GM21515 (cell line): ENCODE measurements around the gene PASD1.
"Not testable (repeated sequence)": the region's sequence is repeated elsewhere in the genome, so short reads cannot be mapped to it uniquely, and the experiment has no call there.

Experiments used
- ATAC-seq: cut with Tn5 transposase; IDR thresholded peaks from one replicate; pipeline ENCODE4 v1.9.1; 2021; ENCODE audit not compliant: unreplicated experiment

Gene PASD1

GRCh38 chrX:151621422-151621821 lies 57.9 kb downstream of the PASD1 start:
- no peak for ATAC-seq

GRCh38 chrX:151624677-151625076 lies 61.2 kb downstream of the PASD1 start:
- ATAC-seq = no peak

- no peak for ATAC-seq
Measured at GRCh38 chrX:151631822-151632221, 68.3 kb downstream of the PASD1 start.

- ATAC-seq = no peak
Measured at GRCh38 chrX:151633157-151633556, 69.7 kb downstream of the PASD1 start.

GRCh38 chrX:151634937-151635336 lies 71.5 kb downstream of the PASD1 start:
- no peak for ATAC-seq

GRCh38 chrX:151641564-151641963 lies 78.1 kb downstream of the PASD1 start:
- ATAC-seq = no peak

GRCh38 chrX:151675121-151675746 lies 111.8 kb downstream of the PASD1 start:
- no peak for ATAC-seq

GRCh38 chrX:151676196-151676595 lies 112.7 kb downstream of the PASD1 start:
- ATAC-seq = no peak

- ATAC-seq = no peak
Measured at GRCh38 chrX:151679798-151680402, 116.4 kb downstream of the PASD1 start.

GRCh38 chrX:151680805-151681204 lies 117.3 kb downstream of the PASD1 start:
- no peak for ATAC-seq

GRCh38 chrX:151687635-151688034 lies 124.2 kb downstream of the PASD1 start:
- ATAC-seq = no peak

GRCh38 chrX:151688695-151689094 lies 125.2 kb downstream of the PASD1 start:
- ATAC-seq = no peak

GRCh38 chrX:151692825-151693224 lies 129.3 kb downstream of the PASD1 start:
- no peak for ATAC-seq

GRCh38 chrX:151694121-151694520 lies 130.6 kb downstream of the PASD1 start:
- ATAC-seq = no peak

- no peak for ATAC-seq
Measured at GRCh38 chrX:151694661-151695582, 131.4 kb downstream of the PASD1 start, which contains the start of gene PRRG3. Gene PRRG3 (plus strand): TSS chrX:151695458. CDS start chrX:151698815, 3,357 bp downstream.

- no peak for ATAC-seq
Measured at GRCh38 chrX:151695583-151696340, 132.3 kb downstream of the PASD1 start.

GRCh38 chrX:151697082-151697481 lies 133.6 kb downstream of the PASD1 start:
- not testable (repeated sequence) for ATAC-seq

GRCh38 chrX:151697522-151697921 lies 134.0 kb downstream of the PASD1 start:
- ATAC-seq = no peak

- no peak for ATAC-seq
Measured at GRCh38 chrX:151698485-151698884, 135.0 kb downstream of the PASD1 start.

- ATAC-seq = no peak
Measured at GRCh38 chrX:151699746-151700145, 136.3 kb downstream of the PASD1 start.

GRCh38 chrX:151700581-151700980 lies 137.1 kb downstream of the PASD1 start:
- no peak for ATAC-seq
